Prostate gland (tissue), 2 donors: Measurements from ENCODE around the gene TRIM68.

ENCODE experiments used
- CTCF ChIP-seq, 4 experiments: fragments of 200-600 bp in 2 of 4; fragments of 450-650 bp in 2 of 4; sonication (generic) in 2 of 4; IDR thresholded peaks; 1 replicate in 3 of 4; 2 replicates in 1 of 4; pipeline ENCODE4 v1.5.1; 2016 to 2019; ENCODE audit warnings: antibody characterized with exemption in 4 of 4, mild to moderate bottlenecking in 2 of 4, moderate library complexity in 2 of 4
- POLR2AphosphoS5 ChIP-seq: sonication (generic); formaldehyde crosslinking; IDR thresholded peaks from one replicate; pipeline ENCODE4 v1.6.1; 2017; ENCODE audit warnings: antibody characterized with exemption

DNA sequence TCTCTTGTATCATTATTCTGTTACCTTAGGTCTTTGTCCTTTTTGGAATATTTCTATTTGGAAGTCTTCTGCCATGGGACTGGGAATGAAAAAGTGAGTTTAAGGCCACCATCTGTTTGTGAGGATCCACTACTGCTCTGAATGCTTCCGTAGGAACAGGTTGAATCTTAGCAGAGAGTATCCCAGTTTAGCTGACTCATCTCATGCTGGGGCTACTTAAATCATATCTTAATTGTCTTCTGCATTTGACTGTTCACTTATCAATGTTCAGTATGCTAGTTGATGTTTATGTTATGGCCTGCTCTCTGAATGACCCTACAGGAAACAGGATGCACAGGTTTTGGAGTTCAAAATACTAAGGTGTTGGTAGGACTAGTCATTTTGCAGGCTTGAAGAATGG is 27.9 kb downstream of the TRIM68 start:
- no peak for TF ChIP-seq CTCF (IDR thresholded peaks at IDR 0.05)
- TF ChIP-seq POLR2AphosphoS5, result no peak
